Midbrain (tissue), 1 donor: Measurements from ENCODE around the gene GDF10.

Experiments used
- DNase-seq: peaks from one replicate; lab custom pipeline; 2025; lab: John Stamatoyannopoulos, UW

The GDF10 gene

GRCh38 chr10:47299611-47300428 is at the start of gene GDF10:
TSS of gene GDF10 (plus strand) at chr10:47300197. CDS start at chr10:47300652, 455 bp downstream.
- no peak for DNase-seq

- DNase-seq, result no peak
Observed at GRCh38 chr10:47252093-47252780, 47.8 kb upstream of the GDF10 start.

- DNase-seq, result no peak
Observed at GRCh38 chr10:47253030-47253637, 46.9 kb upstream of the GDF10 start.

- DNase-seq, result peak; percentile 13
Observed at GRCh38 chr10:47253651-47254375, 46.2 kb upstream of the GDF10 start.

GRCh38 chr10:47254611-47255010 is 45.4 kb upstream of the GDF10 start:
- DNase-seq, result no peak

- no peak for DNase-seq
Observed at GRCh38 chr10:47255033-47255813, 44.8 kb upstream of the GDF10 start.

GRCh38 chr10:47255866-47256265 is 44.1 kb upstream of the GDF10 start:
- DNase-seq, result no peak

- DNase-seq, result no peak
Observed at GRCh38 chr10:47256751-47257336, 43.2 kb upstream of the GDF10 start.

GRCh38 chr10:47257396-47258120 is 42.4 kb upstream of the GDF10 start:
- DNase-seq, result no peak

- DNase-seq, result no peak
Observed at GRCh38 chr10:47258921-47259320, 41.1 kb upstream of the GDF10 start.

- no peak for DNase-seq
Observed at GRCh38 chr10:47259466-47259865, 40.5 kb upstream of the GDF10 start.

GRCh38 chr10:47260505-47261111 is 39.4 kb upstream of the GDF10 start:
- DNase-seq, result no peak

- no peak for DNase-seq
Observed at GRCh38 chr10:47261121-47261520, 38.9 kb upstream of the GDF10 start.

- no peak for DNase-seq
Observed at GRCh38 chr10:47261556-47261955, 38.4 kb upstream of the GDF10 start.

GRCh38 chr10:47262606-47263533 is 37.1 kb upstream of the GDF10 start:
- no peak for DNase-seq

GRCh38 chr10:47264797-47265281 is 35.2 kb upstream of the GDF10 start:
- no peak for DNase-seq

GRCh38 chr10:47266602-47267001 is 33.4 kb upstream of the GDF10 start:
- DNase-seq, result no peak

GRCh38 chr10:47268696-47269095 is 31.3 kb upstream of the GDF10 start:
- DNase-seq, result no peak

- DNase-seq, result no peak
Observed at GRCh38 chr10:47269294-47269693, 30.7 kb upstream of the GDF10 start.
